Measurements from ENCODE around the gene GSK3B.

DNA sequence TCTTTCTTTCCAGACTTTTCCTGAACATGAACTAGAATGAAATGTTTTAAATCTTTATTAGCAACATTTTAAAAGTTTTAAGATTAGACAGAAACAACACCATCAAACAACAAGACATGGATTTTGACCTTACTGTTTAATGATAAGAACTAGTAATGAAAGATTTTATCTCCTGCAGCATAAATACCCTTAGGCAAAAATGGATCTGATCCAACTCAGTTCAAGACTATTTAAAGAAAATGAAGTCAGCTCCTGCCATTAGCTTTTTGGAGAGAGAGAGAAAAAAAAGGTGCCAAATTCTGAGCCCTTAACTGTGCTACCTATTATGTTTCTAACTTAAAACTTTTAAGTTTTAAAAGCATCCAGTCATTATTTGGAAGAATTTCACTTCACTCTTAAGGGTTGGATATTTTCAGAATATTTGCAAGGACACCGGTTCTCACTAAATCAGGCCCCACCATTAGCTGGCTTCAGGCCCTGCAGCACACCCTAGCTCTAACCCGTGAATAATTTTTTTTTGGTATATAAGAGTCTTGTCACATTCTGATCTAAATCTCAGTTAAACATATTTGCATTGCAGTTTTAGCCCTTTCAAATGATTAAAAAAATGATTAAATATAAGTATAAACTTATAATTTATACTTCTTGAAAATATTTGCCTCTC lies 252.3 kb downstream of the GSK3B start:
- no peak for TF ChIP-seq MYC (IDR thresholded peaks at IDR 0.05; ENCODE audit: low read depth, low read length)
- TF ChIP-seq, protein P1, sequence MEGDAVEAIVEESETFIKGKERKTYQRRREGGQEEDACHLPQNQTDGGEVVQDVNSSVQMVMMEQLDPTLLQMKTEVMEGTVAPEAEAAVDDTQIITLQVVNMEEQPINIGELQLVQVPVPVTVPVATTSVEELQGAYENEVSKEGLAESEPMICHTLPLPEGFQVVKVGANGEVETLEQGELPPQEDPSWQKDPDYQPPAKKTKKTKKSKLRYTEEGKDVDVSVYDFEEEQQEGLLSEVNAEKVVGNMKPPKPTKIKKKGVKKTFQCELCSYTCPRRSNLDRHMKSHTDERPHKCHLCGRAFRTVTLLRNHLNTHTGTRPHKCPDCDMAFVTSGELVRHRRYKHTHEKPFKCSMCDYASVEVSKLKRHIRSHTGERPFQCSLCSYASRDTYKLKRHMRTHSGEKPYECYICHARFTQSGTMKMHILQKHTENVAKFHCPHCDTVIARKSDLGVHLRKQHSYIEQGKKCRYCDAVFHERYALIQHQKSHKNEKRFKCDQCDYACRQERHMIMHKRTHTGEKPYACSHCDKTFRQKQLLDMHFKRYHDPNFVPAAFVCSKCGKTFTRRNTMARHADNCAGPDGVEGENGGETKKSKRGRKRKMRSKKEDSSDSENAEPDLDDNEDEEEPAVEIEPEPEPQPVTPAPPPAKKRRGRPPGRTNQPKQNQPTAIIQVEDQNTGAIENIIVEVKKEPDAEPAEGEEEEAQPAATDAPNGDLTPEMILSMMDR (IDR thresholded peaks at IDR 0.05; ENCODE audit: extremely low read depth in 1 of 2, insufficient read depth in 1 of 2, low read depth in 1 of 2, low read length in 2 of 2), result no peak
- TF ChIP-seq POLR2A (IDR thresholded peaks at IDR 0.05; ENCODE audit: low read depth, low read length), result no peak
- no peak for TF ChIP-seq EZH2 (IDR thresholded peaks at IDR 0.05; ENCODE audit: borderline replicate concordance, low read depth, low read length, severe bottlenecking)
- no peak for TF ChIP-seq JUN (IDR thresholded peaks at IDR 0.05; ENCODE audit: borderline replicate concordance, insufficient read depth, insufficient read length, low read depth)
- TF ChIP-seq POLR2AphosphoS5 (IDR thresholded peaks at IDR 0.05; ENCODE audit: insufficient read depth, low read depth, low read length), result no peak
- TF ChIP-seq, protein P2, sequence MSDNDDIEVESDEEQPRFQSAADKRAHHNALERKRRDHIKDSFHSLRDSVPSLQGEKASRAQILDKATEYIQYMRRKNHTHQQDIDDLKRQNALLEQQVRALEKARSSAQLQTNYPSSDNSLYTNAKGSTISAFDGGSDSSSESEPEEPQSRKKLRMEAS (IDR thresholded peaks at IDR 0.05; ENCODE audit: insufficient read depth, insufficient read length), result no peak
